Measurements from ENCODE around the gene IPCEF1. TPM values are rescaled to one million over a fixed set of nuclear protein-coding genes. Genes with fewer than 3 reads are reported as not detected.

The IPCEF1 gene
- total and polyA plus RNA-seq, 2 donors (not counting 3 experiments of a cell fraction or from before 2014, with no cell fraction given), result 0.01 to 0.51 TPM

GRCh38 chr6:154261688-154262397 lies 94.8 kb downstream of the IPCEF1 start:
- Histone ChIP-seq H3K36me3 (ENCODE audit: control insufficient read depth in 2 of 2, extremely low read depth in 1 of 2, insufficient read depth in 2 of 2, low read length in 2 of 2) (no peaks in the 10 kb centered on the region), H3K4me1 (ENCODE audit: control insufficient read depth, extremely low read depth, insufficient read depth, low read length) (no peaks in the 10 kb centered on the region), H3K9ac (replicated peaks; ENCODE audit: extremely low read depth, insufficient read depth, low read length) (no peak overlapping the region), H3K4me2 (ENCODE audit: insufficient read depth, low read length) (no peak overlapping the region), H3K79me2 (ENCODE audit: control insufficient read depth, insufficient read depth, low read length) (no peaks in the 10 kb centered on the region), H3K9me3 (replicated peaks; ENCODE audit: control insufficient read depth, insufficient read depth, low read length) (no peaks in the 10 kb centered on the region), H3K27me3 (ENCODE audit: control insufficient read depth in 2 of 2, insufficient read depth in 2 of 2, low read length in 2 of 2) (no peaks in the 10 kb centered on the region), H2AFZ (ENCODE audit: low read depth, low read length) (no peak overlapping the region), H4K20me1 (replicated peaks; ENCODE audit: control insufficient read depth, extremely low read depth, insufficient read depth, low read length) (no peaks in the 10 kb centered on the region), H3K4me3 (replicated peaks in 1 of 3; ENCODE audit: insufficient read depth in 1 of 3, low read depth in 1 of 3, low read length in 3 of 3) (no peak overlapping the region), H3K27ac (ENCODE audit: insufficient read depth, low read depth, low read length) (no peak overlapping the region), H3K9me1 (replicated peaks; ENCODE audit: control insufficient read depth, extremely low read depth, insufficient read depth, low read length) (no peaks in the 10 kb centered on the region)
- POLR2A ChIA-PET, result no interaction called here
- CTCF ChIA-PET, result interaction anchor here (0.7 to 1.0 kb wide), 2 partner anchors 12 to 15 kb away, joined by 3 to 4 read pairs; no protein-coding TSS in a partner anchor
- no peak for FAIRE-seq
- intact Hi-C loops (cut with micrococcal nuclease), result no loop called here
- TF ChIP-seq MYC (IDR thresholded peaks at IDR 0.05; ENCODE audit: low read depth, low read length), result no peak
- TF ChIP-seq POLR2A (IDR thresholded peaks at IDR 0.05; ENCODE audit: low read depth, low read length), result no peak
- DNase-seq (ENCODE audit: low read depth, low spot score), result no peak
- dilution Hi-C loops (cut with MboI; ENCODE audit: extremely low pct_ligation_motif_present, low sequenced_read_pairs), result no loop called here
- BruUV-seq (replicated peaks), result no TSS peak

GRCh38 chr6:154258064-154258757 lies 98.4 kb downstream of the IPCEF1 start:
- H4K20me1 ChIP-seq (replicated peaks; ENCODE audit: control insufficient read depth, extremely low read depth, insufficient read depth, low read length), result no peaks in the 10 kb centered on the region
- BruUV-seq (replicated peaks), result no TSS peak
- no peaks in the 10 kb centered on the region for H3K79me2 ChIP-seq (ENCODE audit: control insufficient read depth, insufficient read depth, low read length)
- no peaks in the 10 kb centered on the region for H3K9me3 ChIP-seq (replicated peaks; ENCODE audit: control insufficient read depth, insufficient read depth, low read length)
- POLR2A ChIA-PET, result no interaction called here
- TF ChIP-seq MYC (IDR thresholded peaks at IDR 0.05; ENCODE audit: low read depth, low read length) (no peak), CTCF (IDR thresholded peaks at IDR 0.05; ENCODE audit: extremely low read depth in 1 of 2, insufficient read depth in 1 of 2, low read depth in 1 of 2, low read length in 2 of 2) (no peak), JUN (IDR thresholded peaks at IDR 0.05; ENCODE audit: borderline replicate concordance, insufficient read depth, insufficient read length, low read depth) (no peak), EZH2 (IDR thresholded peaks at IDR 0.05; ENCODE audit: borderline replicate concordance, low read depth, low read length, severe bottlenecking) (no peak), POLR2AphosphoS5 (IDR thresholded peaks at IDR 0.05; ENCODE audit: insufficient read depth, low read depth, low read length) (no peak), FOS (IDR thresholded peaks at IDR 0.05; ENCODE audit: borderline replicate concordance, insufficient read depth, low read length) (no peak), GATA2 (IDR thresholded peaks at IDR 0.05; ENCODE audit: insufficient read depth, insufficient read length, low read depth, low read length) (no peak), MAX (IDR thresholded peaks at IDR 0.05; ENCODE audit: insufficient read depth, insufficient read length) (no peak), POLR2A (IDR thresholded peaks at IDR 0.05; ENCODE audit: low read depth, low read length) (no peak)
- dilution Hi-C loops (cut with MboI; ENCODE audit: extremely low pct_ligation_motif_present, low sequenced_read_pairs) (no loop called here), intact Hi-C loops (cut with micrococcal nuclease) (no loop called here)
- no peak overlapping the region for H3K27ac ChIP-seq (ENCODE audit: insufficient read depth, low read depth, low read length)
- no peaks in the 10 kb centered on the region for H3K4me1 ChIP-seq (ENCODE audit: control insufficient read depth, extremely low read depth, insufficient read depth, low read length)
- no peak overlapping the region for H3K9ac ChIP-seq (replicated peaks; ENCODE audit: extremely low read depth, insufficient read depth, low read length)
- FAIRE-seq (no peak), DNase-seq (ENCODE audit: low read depth, low spot score) (no peak)
- H3K4me3 ChIP-seq (replicated peaks in 1 of 3; ENCODE audit: insufficient read depth in 1 of 3, low read depth in 1 of 3, low read length in 3 of 3), result no peak overlapping the region
- CTCF ChIA-PET, result interaction anchor here (0.7 kb wide), 1 partner anchor 10 kb away, joined by 3 read pairs; no protein-coding TSS in a partner anchor
- H3K4me2 ChIP-seq (ENCODE audit: insufficient read depth, low read length), result no peak overlapping the region
- no peak overlapping the region for H2AFZ ChIP-seq (ENCODE audit: low read depth, low read length)
- H3K27me3 ChIP-seq (ENCODE audit: control insufficient read depth in 2 of 2, insufficient read depth in 2 of 2, low read length in 2 of 2), result peaks cover 0 to 3% of the 10 kb centered on the region in 2 experiments
- H3K9me1 ChIP-seq (replicated peaks; ENCODE audit: control insufficient read depth, extremely low read depth, insufficient read depth, low read length), result no peaks in the 10 kb centered on the region
- H3K36me3 ChIP-seq (ENCODE audit: control insufficient read depth in 2 of 2, extremely low read depth in 1 of 2, insufficient read depth in 2 of 2, low read length in 2 of 2), result no peaks in the 10 kb centered on the region
